ENCODE measurements around the gene PNP. TPM values are rescaled to one million over a fixed set of nuclear protein-coding genes. Genes with fewer than 3 reads are reported as not detected.
A peak's percentile ranks its signal among the peaks of the same experiment; 100 is the strongest.
"Not testable (repeated sequence)": the region's sequence is repeated elsewhere in the genome, so short reads cannot be mapped to it uniquely, and the experiment has no call there.

The PNP gene
- total RNA-seq, 2 donors from 2014 or later: 66.9 to 93.6 TPM

DNA sequence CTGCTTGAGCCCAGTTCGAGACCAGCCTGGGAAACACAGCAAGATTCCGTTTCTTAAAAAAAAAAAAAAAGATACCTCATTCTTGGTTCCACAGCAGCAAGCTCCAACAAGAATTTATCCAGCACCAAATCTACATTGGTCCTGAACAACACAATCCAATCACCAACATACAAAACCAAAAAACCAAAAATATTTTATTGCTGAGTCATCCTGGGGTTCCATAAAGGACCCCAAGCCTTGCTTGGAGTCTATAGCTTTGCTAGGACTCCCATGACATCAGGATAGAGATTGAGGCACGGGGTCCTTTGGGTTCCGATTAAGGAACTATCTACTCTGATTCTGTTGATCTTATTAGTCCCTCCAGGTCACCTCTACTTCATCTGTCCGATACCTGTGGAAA lies 22.3 kb upstream of the PNP start:
- ATAC-seq: no peak
- no peak for DNase-seq
- intact Hi-C loops (cut with DNase I, micrococcal nuclease): no loop called here

DNA sequence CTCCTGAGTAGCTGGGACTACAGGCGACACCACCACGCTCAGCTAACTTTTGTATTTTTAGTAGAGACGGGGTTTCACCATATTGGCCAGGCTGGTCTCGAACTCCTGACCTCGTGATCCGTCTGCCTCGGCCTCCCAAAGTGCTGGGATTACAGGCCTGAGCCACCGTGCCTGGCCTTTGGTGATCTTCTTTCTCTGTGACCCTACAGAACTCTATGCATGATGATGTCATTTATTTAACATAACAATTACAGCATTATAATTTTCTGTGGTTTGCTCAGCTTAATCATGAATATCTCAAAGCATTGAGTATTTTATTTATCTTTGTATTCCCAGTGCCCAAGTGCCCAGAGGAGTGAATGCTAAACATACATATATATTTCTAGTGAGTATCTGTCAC lies 16.4 kb upstream of the PNP start:
- DNase-seq, ATAC-seq: not testable (repeated sequence)
- intact Hi-C loops (cut with DNase I, micrococcal nuclease): loop anchor here in 1 of 2 donors (10.0 kb wide), 1 partner anchor 108 kb away; the partner anchor contains the start of gene PARP2

DNA sequence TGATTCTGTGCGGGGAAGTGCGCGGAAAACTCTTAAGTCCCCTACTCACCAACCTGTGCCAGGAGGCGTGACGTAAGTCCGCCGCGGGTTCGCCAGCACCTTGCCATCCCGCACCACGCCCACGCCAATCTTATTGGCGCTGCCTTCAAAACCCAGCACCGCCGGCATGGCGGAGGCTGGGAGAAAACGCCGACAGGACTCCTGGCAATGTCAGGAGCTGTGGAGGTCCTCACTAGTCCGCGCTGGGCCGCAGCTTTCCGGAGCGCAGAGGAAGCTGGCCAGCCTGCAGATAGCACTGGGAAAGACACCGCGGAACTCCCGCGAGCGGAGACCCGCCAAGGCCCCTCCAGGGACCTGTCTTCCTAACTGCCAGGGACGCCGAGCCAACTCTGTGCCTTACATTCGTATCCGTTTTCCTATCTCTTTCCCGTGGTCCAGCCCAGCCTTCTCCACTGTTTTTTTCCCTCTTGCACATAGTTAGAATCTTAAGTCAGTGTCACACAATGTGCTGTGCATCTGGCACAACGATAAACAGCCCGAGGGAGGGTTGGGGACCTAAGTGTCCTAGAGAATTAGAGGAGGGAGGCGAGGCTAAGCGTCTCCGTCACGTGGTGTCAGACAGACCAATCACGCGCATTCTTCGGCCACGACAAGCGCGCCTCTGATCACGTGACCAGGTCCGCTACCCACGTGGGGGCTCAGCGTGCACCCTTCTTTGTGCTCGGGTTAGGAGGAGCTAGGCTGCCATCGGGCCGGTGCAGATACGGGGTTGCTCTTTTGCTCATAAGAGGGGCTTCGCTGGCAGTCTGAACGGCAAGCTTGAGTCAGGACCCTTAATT lies 14.5 kb upstream of the PNP start, which contains the start of the genes APEX1 and OSGEP:
APEX1 (plus strand) TSS at position 711 of the 839 bp plus-strand sequence. CDS start 420 bp downstream, outside the sequence.
OSGEP (minus strand) TSS at position 297 of the 839 bp plus-strand sequence; CDS start at position 168, 129 bp downstream.
- DNase-seq: peak; percentile 98 to 99

DNA sequence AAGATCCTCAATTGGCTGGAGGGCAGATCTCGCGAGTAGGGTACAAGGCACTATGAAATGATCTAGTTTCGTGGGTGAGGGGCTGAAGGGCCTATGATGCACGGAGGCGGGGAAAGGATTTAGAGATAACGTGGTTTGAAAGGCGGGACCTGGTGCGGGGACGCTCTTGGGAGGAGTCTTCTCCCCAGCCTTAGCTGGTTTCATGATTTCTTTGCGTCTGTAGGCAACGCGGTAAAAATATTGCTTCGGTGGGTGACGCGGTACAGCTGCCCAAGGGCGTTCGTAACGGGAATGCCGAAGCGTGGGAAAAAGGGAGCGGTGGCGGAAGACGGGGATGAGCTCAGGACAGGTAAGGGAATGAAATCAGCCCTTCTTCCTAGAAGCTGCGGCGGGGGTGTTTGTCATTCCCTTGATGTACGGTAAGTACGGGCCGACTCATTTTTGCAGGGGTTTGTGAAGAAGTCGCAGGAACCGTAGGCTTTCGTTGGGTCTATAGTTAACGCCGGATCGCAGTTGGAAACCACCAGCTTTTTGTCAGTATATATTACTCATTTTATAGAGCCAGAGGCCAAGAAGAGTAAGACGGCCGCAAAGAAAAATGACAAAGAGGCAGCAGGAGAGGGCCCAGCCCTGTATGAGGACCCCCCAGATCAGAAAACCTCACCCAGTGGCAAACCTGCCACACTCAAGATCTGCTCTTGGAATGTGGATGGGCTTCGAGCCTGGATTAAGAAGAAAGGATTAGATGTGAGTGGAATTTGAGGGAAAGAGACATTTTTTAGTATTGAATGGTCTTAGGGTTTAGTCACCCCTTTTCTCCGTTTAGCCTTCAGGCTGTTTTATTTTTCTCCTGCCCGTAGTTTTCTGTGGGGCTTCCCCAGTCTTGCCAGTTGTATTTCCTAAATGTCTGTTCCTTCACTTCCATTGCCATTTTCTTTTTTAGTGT lies 13.6 kb upstream of the PNP start:
- ATAC-seq: peak; percentile 62
- intact Hi-C loops (cut with DNase I, micrococcal nuclease): loop anchor here in 1 of 2 donors (10.0 kb wide), 1 partner anchor 111 kb away; the partner anchor contains the start of gene PARP2
- DNase-seq: no peak

More for the DNA sequence above, 14.5 kb upstream of the PNP start, which contains the start of the genes APEX1 and OSGEP:
- ATAC-seq: peak; percentile 86
- intact Hi-C loops (cut with DNase I, micrococcal nuclease): loop anchor here in 1 of 2 donors (10.0 kb wide), 1 partner anchor 110 kb away; the partner anchor contains the start of gene PARP2

DNA sequence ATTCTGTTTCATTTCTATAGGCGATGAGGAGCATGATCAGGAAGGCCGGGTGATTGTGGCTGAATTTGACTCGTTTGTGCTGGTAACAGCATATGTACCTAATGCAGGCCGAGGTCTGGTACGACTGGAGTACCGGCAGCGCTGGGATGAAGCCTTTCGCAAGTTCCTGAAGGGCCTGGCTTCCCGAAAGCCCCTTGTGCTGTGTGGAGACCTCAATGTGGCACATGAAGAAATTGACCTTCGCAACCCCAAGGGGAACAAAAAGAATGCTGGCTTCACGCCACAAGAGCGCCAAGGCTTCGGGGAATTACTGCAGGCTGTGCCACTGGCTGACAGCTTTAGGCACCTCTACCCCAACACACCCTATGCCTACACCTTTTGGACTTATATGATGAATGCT lies 12.2 kb upstream of the PNP start:
- DNase-seq (peak in 1 of 2 donors; percentile 31), ATAC-seq (no peak)
- intact Hi-C loops (cut with DNase I, micrococcal nuclease): loop anchor here in 1 of 2 donors (10.0 kb wide), 1 partner anchor 112 kb away; the partner anchor contains the start of gene PARP2

DNA sequence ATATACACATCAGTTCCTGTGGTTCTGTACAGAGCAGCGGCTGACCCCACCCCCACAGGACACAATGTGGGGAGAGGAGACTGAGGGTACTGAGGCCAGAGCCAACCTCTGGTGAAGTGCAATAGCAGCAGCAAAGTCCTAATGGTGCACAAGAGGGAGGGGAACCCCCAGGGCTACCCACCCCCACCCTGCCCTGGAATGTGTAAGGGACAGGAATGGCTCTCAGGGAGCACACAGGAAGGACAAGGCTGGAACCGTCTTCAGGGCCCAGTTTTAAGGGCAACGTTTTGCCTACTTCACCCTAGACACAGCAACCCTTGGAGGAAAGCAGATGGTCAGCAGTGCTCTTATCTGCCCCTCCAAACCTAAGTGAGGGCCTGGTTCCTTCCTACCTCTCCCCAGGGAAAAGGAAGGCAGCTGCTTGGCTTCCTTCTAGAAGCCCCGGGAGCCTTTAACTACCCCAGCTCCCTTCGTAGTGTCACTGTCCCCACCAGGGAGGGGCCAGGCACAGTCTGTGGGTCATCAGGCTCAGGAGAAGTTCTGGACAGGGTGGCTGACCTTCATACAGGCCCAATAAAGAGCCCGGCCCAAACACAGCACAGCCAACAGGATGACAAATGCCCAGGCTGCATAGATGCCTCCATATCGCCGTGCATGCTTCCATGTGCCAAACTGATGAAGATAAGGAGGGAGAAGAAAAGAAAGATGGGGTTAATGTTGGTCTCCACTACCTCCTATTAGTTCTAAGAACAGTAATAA lies 11.0 kb upstream of the PNP start:
- no peak for DNase-seq
- intact Hi-C loops (cut with DNase I, micrococcal nuclease): loop anchor here in 1 of 2 donors (10.0 kb wide), 1 partner anchor 113 kb away; the partner anchor contains the start of gene PARP2
- ATAC-seq: no peak

DNA sequence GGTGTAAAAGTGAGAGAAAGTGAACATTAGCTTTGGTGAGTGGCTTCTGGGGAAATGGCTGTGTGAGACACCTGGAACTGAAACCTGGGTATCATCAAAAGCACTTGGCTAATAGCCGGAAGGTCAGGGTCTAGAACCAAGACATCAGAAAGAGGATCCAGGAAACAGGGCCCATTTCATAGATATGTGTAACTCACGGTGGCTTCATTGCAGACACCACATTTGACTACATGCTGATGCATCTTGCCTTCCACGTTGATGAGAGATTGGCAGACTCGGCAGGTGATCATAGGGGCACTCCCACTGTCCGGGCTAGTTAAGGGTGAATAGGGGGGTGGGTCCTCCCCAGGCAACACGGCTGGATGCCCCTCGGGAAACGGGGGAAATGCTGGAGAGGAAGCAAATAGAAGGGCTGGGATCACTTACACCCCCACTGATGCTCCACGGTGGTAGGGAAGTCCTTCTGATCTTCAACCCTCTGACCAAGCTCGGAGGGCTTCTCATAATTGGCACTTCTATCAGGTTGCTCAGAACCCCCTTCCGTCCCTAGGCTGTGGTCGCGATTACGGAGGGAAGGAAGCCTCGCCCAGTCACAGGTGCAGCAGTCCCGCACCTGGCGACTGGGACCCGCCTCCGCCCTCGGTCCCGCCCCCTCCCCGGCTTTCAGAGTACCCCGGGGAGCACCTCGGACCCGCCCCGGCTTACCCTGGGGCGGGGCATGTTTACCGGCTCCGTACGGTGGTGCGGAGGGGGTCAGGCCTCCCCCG lies 8.6 kb upstream of the PNP start:
- ATAC-seq: peak; percentile 57
- intact Hi-C loops (cut with DNase I, micrococcal nuclease): loop anchor here in 1 of 2 donors (10.0 kb wide), 1 partner anchor 46 kb away; the partner anchor contains the start of gene TEP1
- peak; percentile 77 to 86 for DNase-seq

DNA sequence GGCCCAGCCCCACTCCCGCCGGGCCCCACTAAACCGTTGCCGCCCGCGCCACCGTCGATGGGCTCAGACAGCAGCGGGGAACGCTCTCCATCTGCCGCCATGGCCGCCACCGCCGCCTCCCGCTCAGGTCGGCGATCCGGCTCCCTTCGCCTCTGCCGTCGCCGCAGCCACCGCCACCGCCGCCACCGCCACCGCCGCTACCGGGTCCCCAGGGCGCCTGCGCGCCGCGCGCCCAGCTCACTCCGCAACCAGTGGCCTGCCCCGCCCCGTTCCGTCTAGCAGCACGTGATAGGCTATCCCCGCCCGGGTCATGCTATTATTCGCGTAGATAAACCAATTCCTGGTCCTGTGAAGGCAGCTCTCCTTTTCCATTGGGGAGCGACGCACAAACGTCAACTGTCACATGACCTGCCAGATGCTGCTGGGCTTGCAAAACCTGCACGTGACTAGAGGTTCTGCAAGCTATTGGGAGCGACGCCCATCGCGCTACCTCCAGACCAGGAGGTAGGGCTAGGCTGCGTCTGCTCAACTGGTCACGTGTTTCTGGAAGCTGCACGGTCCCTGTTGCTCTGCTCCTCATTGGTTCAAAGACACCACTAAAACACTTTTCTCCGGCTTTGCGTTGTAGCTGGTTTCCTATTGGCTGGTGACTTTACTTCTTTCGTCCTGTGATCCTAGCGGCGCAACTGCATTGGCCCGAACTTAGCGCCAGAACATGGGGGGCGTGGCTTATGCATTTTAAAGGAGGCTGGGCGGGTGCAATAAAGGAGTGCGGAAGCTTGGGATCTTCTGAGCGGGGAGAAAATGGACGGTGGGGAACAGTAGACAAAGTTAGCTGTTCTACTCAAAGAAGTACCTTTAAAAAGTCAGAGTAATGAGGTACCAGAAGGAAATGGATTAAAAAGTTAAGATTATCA lies 7.7 kb upstream of the PNP start, which contains the start of gene PIP4P1:
PIP4P1 (minus strand) TSS at position 210 of the 917 bp plus-strand sequence; CDS start at position 101, 109 bp downstream.
- intact Hi-C loops (cut with DNase I, micrococcal nuclease): loop anchor here in 1 of 2 donors (10.0 kb wide), 1 partner anchor 47 kb away; the partner anchor contains the start of gene TEP1
- ATAC-seq (peak; percentile 87), DNase-seq (peak; percentile 99 to 100)

DNA sequence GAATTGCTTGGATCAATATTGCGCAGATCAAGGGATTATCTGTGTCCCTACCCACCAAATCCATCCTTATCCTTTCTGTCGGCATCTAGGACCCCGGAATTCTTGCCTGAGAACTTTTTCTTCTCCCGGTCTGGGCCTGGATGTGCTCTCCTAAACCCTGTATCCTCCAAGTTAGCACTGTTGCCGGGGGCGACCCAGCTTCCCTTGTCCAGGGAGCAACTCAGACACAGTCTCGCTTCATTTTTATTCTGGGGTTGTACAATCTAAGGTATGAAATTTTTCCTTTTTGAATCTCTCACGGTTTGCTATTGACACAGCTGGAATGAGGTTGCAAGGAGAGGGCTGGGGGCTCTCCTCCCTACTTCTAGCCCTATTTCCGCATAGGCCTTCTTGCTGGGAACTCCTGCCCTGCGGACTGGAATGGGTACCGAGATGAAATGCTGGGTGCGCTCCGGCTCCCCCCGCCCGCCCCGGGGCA lies 403 bp upstream of the PNP start:
- intact Hi-C loops (cut with DNase I, micrococcal nuclease): loop anchor here in 1 of 2 donors (5.0 to 10.0 kb wide), 2 partner anchors 54 to 143 kb away; partner anchors contain the start of gene TEP1
- peak; percentile 44 to 47 for DNase-seq
- no peak for ATAC-seq

DNA sequence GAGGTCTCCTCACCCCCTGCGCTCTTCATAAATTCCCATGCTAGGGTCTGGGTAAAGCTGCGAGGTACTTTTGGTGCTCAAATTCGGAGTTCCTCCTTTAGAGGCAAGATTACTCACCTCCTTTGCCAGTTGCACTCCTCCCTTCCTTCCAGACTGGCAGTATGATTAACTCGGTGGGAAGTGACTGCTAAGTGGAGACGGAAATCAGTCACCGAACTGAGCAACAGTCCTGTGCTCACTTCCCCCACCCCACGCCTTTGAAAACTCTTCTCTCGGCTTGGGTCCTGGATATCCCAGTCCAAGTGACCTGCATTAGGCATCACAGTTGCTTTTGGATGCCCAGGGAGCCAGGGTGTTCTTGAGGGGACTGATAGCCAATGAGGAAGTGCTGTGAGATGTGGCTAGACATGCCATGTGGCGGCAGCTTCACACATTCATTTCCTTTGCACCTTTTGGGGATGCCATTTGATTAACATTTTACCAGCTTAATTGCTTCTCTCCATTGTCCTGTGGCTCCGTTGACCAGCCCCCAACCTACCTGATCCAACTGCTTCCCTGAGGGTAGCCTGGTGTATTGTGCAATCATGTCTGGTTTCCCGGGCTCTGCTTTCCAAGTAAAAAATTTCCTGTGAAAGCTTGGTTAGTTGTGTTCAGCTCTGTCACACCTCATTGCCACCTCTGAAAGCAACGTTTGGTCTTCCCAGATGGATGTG lies 840 bp downstream of the PNP start:
- ATAC-seq (peak; percentile 65), DNase-seq (peak; percentile 37 to 50)
- intact Hi-C loops (cut with DNase I, micrococcal nuclease): loop anchor here in 1 of 2 donors (5.0 to 10.0 kb wide), 2 partner anchors 55 to 142 kb away; partner anchors contain the start of gene TEP1

DNA sequence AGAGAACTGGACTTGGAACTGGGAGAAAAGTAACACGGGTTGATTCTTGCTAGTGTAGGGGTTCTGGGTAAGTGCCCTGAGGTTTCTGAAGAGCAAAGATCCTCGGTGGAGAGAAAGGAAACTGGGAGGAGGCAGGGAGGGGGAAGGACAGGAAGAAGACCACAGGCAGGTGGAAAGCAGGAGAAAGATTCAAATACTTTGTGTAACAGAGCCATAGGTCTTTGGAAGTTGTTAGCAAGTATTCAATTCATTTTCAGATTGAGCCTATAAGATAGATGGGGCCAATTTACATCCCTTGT lies 1.3 kb downstream of the PNP start:
- ATAC-seq (peak; percentile 12), DNase-seq (no peak)
- intact Hi-C loops (cut with DNase I, micrococcal nuclease): no loop called here

DNA sequence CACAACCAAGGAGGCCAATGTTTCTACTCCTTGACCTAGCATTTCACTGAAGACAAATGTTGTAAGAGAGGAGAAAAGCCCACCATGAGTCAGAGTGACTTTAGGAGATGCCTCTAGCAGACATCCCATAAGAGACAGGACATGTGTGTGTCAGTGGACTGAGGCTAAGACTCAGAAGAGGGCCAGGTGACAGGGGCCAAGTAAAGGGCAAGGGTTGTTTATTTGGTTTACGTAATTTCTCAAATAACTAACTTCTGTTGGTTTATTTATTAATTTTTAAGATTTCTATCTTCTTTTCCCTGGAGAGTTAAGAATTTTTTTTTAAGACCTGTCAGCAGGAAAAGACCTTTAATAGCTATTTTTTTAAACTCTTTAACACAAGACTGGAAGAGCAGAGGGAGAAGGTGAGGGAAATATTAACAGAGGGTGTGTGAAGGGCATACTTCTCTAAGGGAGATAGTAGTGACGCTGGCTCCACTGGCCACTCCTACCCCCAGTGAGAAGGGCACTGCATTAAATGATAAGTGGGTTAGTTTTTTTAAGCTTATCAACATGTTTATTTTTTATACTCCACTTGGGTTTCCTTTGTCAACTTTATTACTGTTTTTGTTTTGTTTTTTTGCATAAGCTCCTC lies 3.4 kb downstream of the PNP start:
- no peak for DNase-seq
- intact Hi-C loops (cut with DNase I, micrococcal nuclease): no loop called here
- ATAC-seq: no peak

DNA sequence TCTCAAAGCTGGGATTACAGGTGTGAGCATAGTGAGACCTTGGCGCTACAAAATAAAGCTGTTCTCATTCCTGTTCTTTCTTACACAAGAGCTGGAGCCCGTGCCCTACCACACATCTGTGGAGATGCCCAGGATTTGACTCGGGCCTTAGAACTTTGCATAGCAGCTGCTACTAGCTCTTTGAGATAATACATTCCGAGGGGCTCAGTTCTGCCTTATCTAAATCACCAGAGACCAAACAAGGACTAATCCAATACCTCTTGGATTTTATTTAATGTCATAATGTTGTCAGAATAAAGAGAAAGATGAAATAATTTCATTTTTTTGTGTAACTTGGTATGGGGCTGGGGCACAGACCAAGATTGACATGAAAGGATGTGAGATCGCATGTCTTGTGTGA lies 7.6 kb downstream of the PNP start:
- intact Hi-C loops (cut with DNase I, micrococcal nuclease): no loop called here
- ATAC-seq: no peak
- no peak for DNase-seq

DNA sequence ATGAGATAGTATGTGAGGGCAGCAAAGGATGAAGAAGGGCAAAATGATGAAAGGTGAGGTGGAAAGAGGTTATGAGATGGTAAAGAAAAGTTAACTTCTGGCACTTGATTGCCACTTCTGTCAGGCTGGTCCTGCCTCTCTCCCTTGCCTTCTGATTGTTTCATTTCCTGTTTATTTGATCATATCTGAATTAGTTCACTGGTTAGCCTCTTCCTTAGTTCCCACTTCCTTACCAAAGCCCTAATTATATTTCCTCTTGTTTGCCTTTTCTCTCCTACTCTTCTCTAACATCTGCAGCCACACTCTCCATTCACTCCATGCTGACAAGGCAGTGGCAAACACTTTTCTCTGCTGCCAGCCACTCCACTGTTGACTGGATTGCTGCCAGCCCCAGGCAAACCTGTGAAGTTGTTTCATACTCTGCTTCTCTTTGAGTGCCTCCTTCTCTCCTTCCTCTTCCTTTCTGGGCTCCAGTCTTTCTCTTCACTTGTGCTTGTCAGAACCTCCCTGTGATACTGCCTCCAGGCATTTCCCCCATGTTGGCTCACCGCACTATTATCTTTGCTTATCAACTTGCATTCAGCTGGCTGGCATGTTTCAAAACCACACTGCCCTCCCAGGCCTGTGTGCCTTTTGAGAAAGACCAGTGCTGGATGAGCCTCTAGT lies 8.1 kb downstream of the PNP start:
- DNase-seq (no peak), ATAC-seq (peak; percentile 25)
- intact Hi-C loops (cut with DNase I, micrococcal nuclease): no loop called here
